Keratinocyte (primary cell): ENCODE measurements around the gene DNAH11. TPM values are rescaled to one million over a fixed set of nuclear protein-coding genes. Genes with fewer than 3 reads are reported as not detected.

Experiments
- DNase-seq: peaks from one replicate; pipeline ENCODE4 v3.0.0-alpha.2; 2011; ENCODE audit warnings: low read depth, missing footprints, low spot score
- FAIRE-seq: peaks from 2 replicates; lab custom pipeline; 2011; peaks lifted over from hg19 to GRCh38; lab: Jason Lieb, UNC
- H2AFZ ChIP-seq: 2 replicates; pipeline ENCODE4 v1.6.0; 2012; ENCODE audit warnings: low read length, control low read depth, inconsistent platforms; ENCODE audit not compliant: control insufficient read depth
- H3K27ac ChIP-seq: 2 replicates; pipeline ENCODE4 v1.5.1; 2011; ENCODE audit warnings: low read length; ENCODE audit not compliant: control insufficient read depth, insufficient read depth
- H3K27me3 ChIP-seq: 3 replicates; pipeline ENCODE4 v1.6.0; 2011; ENCODE audit warnings: low read length; ENCODE audit not compliant: control insufficient read depth, insufficient read depth; ENCODE audit errors: extremely low read depth
- H3K36me3 ChIP-seq, 2 experiments: 2 replicates in 1 of 2; 3 replicates in 1 of 2; pipeline ENCODE4 v1.5.1; 2011; ENCODE audit warnings: low read length in 2 of 2, mild to moderate bottlenecking in 1 of 2; ENCODE audit not compliant: control insufficient read depth in 2 of 2, insufficient read depth in 2 of 2; ENCODE audit errors: extremely low read depth in 1 of 2
- H3K4me1 ChIP-seq: 3 replicates; pipeline ENCODE4 v1.5.1; 2011; ENCODE audit warnings: low read length; ENCODE audit not compliant: control insufficient read depth, insufficient read depth; ENCODE audit errors: extremely low read depth
- H3K4me2 ChIP-seq: 3 replicates; pipeline ENCODE4 v1.6.0; 2011; ENCODE audit warnings: low read depth, low read length; ENCODE audit not compliant: control insufficient read depth, insufficient read depth; ENCODE audit errors: extremely low read depth
- H3K4me3 ChIP-seq, 3 experiments: fragments of 200-600 bp in 1 of 3; sonication (generic) in 1 of 3; 2 replicates in 2 of 3; 3 replicates in 1 of 3; pipeline ENCODE4 v1.5.1; 2011 to 2016; ENCODE audit warnings: low read length in 3 of 3, mild to moderate bottlenecking in 3 of 3, control low read depth in 2 of 3, inconsistent platforms in 1 of 3, low read depth in 1 of 3, mixed read lengths in 1 of 3, mixed run types in 1 of 3, moderate library complexity in 1 of 3; ENCODE audit not compliant: control insufficient read depth in 2 of 3, insufficient read depth in 2 of 3; ENCODE audit errors: extremely low read depth in 1 of 3
- H3K79me2 ChIP-seq: 2 replicates; pipeline ENCODE4 v1.6.0; 2012; ENCODE audit warnings: low read length; ENCODE audit not compliant: control insufficient read depth, insufficient read depth
- H3K9ac ChIP-seq: 3 replicates; pipeline ENCODE4 v1.6.0; 2011; ENCODE audit warnings: low read length; ENCODE audit not compliant: control insufficient read depth, insufficient read depth; ENCODE audit errors: extremely low read depth
- H3K9me1 ChIP-seq: 3 replicates; pipeline ENCODE4 v1.6.0; 2011; ENCODE audit warnings: low read length; ENCODE audit not compliant: control insufficient read depth, insufficient read depth; ENCODE audit errors: extremely low read depth
- H3K9me3 ChIP-seq: 2 replicates; pipeline ENCODE4 v1.5.1; 2012; ENCODE audit warnings: low read depth, low read length; ENCODE audit not compliant: control insufficient read depth
- H4K20me1 ChIP-seq: 3 replicates; pipeline ENCODE4 v1.6.0; 2011; ENCODE audit warnings: low read length; ENCODE audit not compliant: control insufficient read depth, insufficient read depth; ENCODE audit errors: extremely low read depth
- EZH2 ChIP-seq: IDR thresholded peaks from one replicate; pipeline ENCODE4 v1.6.1; 2012; ENCODE audit warnings: inconsistent platforms, mild to moderate bottlenecking, low read length, moderate library complexity
- dilution Hi-C: fragments of 300-500 bp; cut with MboI; formaldehyde crosslinking; loops from one replicate; pipeline ENCODE4 v1.7.0; 2020; ENCODE audit warnings: low sequenced_read_pairs; ENCODE audit not compliant: extremely low pct_ligation_motif_present
- polyA plus RNA-seq, 5 experiments: library from polyadenylated mRNA; depleted of rRNA in 3 of 5; stranded (reverse) in 3 of 5; stranded (forward) in 1 of 5; unstranded in 1 of 5; fragments of >200 nt; gene quantifications; 1 replicate in 1 of 5; 2 replicates in 3 of 5; 3 replicates in 1 of 5; pipeline versions ENCODE4 v1.2.1 to v1.2.3, GENCODE V29; 2011 to 2012; ENCODE audit warnings: missing spikeins in 2 of 5, low read depth in 1 of 5, low replicate concordance in 1 of 5
- TF ChIP-seq, protein P1 (sequence below), 3 experiments: IDR thresholded peaks in 1 of 3; conservative IDR thresholded peaks in 1 of 3; optimal IDR thresholded peaks in 1 of 3; 2 replicates in 2 of 3; 3 replicates in 1 of 3; pipeline versions ENCODE3 to v1.5.1; 2011; ENCODE audit warnings: low read length in 3 of 3, mild to moderate bottlenecking in 3 of 3, moderate library complexity in 2 of 3, control low read depth in 1 of 3, inconsistent platforms in 1 of 3; ENCODE audit not compliant: insufficient read depth in 2 of 3; ENCODE audit errors: extremely low read depth in 1 of 3

Gene DNAH11
- polyA plus RNA-seq, 1 donor (not counting 4 experiments of a cell fraction or from before 2014, with no cell fraction given), result 0.21 TPM

GRCh38 chr7:21948887-21949540, 406.2 kb downstream of the DNAH11 start:
- Histone ChIP-seq H3K9me1 (no peaks in the 10 kb centered on the region), H4K20me1 (no peaks in the 10 kb centered on the region), H3K9ac (no peak overlapping the region), H3K4me1 (peaks cover 4% of the 10 kb centered on the region), H3K27me3 (no peaks in the 10 kb centered on the region), H3K27ac (no peak overlapping the region), H3K79me2 (no peaks in the 10 kb centered on the region), H3K36me3 (no peaks in the 10 kb centered on the region), H3K4me3 (no peak overlapping the region), H2AFZ (no peak overlapping the region), H3K9me3 (no peaks in the 10 kb centered on the region), H3K4me2 (no peak overlapping the region)
- DNase-seq (no peak), FAIRE-seq (no peak)
- dilution Hi-C loops, result no loop called here
- TF ChIP-seq, protein P1, sequence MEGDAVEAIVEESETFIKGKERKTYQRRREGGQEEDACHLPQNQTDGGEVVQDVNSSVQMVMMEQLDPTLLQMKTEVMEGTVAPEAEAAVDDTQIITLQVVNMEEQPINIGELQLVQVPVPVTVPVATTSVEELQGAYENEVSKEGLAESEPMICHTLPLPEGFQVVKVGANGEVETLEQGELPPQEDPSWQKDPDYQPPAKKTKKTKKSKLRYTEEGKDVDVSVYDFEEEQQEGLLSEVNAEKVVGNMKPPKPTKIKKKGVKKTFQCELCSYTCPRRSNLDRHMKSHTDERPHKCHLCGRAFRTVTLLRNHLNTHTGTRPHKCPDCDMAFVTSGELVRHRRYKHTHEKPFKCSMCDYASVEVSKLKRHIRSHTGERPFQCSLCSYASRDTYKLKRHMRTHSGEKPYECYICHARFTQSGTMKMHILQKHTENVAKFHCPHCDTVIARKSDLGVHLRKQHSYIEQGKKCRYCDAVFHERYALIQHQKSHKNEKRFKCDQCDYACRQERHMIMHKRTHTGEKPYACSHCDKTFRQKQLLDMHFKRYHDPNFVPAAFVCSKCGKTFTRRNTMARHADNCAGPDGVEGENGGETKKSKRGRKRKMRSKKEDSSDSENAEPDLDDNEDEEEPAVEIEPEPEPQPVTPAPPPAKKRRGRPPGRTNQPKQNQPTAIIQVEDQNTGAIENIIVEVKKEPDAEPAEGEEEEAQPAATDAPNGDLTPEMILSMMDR (optimal IDR thresholded peaks at IDR 0.05 in 1 of 3, IDR thresholded peaks at IDR 0.05 in 1 of 3, conservative IDR thresholded peaks at IDR 0.05 in 1 of 3; ENCODE audit: extremely low read depth in 1 of 3, insufficient read depth in 2 of 3, low read length in 3 of 3), result no peak
- TF ChIP-seq EZH2, result no peak

Other genes starting within 250 kb of the DNAH11 start
- gene SP4, start 115.0 kb upstream of the DNAH11 start, polyA plus RNA-seq, result 1.0 to 1.5 TPM (median 1.3 TPM) in 3 replicates